ENCODE data around the gene U2AF2.

The U2AF2 gene

GRCh38 chr19:55654868-55655647 lies at the start of gene U2AF2:
TSS of gene U2AF2 (plus strand) at chr19:55655035. CDS start at chr19:55655105, 70 bp downstream.
- DNase-seq: peak; percentile 95

- DNase-seq: peak; percentile 99
These were observed 49.6 kb upstream of the U2AF2 start for GRCh38 chr19:55605207-55605636.

GRCh38 chr19:55605637-55606470 lies 49.0 kb upstream of the U2AF2 start, which contains the start of gene ZNF865:
TSS of gene ZNF865 (plus strand) at chr19:55605647. CDS start at chr19:55613619, 7,972 bp downstream.
- peak; percentile 72 for DNase-seq

DNA sequence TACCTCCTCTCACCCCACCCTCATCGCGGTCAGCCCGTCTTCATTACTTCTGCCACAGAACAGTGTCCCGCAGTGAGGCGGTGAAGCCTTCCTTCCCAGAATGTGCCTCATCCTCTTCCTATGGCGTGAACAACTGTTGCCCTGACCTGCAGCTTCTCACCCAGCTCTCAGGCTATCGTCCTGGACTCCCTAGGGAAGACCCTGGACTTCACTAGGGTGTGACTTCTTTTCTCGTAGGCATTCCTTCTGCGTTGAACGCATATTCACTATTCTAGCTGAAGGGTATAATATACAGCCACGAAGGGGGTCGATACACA lies 48.4 kb upstream of the U2AF2 start:
- DNase-seq: no peak

DNA sequence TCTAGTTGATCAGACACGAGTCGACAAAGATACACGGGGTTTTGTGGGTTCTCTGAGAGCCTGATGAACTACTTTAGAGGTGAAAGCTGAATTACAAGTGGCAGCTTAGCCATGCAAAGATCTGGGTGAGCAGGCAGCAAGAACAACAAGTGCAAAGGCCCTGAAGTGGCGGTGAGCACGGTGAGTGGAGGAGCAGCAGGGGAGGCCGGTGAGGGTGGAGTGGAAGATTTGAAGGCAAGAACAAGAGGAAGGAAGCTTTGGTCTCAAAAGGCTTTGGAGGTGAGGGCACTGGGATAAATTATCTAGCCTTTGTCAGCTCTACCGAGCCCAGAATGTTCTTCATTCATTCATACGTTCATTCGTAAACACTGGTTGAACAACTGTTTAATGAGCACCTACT lies 48.0 kb upstream of the U2AF2 start:
- DNase-seq: no peak

- DNase-seq: no peak
These were observed 45.5 kb upstream of the U2AF2 start for GRCh38 chr19:55609326-55609725.

GRCh38 chr19:55611300-55611982 lies 43.4 kb upstream of the U2AF2 start:
- no peak for DNase-seq

DNA sequence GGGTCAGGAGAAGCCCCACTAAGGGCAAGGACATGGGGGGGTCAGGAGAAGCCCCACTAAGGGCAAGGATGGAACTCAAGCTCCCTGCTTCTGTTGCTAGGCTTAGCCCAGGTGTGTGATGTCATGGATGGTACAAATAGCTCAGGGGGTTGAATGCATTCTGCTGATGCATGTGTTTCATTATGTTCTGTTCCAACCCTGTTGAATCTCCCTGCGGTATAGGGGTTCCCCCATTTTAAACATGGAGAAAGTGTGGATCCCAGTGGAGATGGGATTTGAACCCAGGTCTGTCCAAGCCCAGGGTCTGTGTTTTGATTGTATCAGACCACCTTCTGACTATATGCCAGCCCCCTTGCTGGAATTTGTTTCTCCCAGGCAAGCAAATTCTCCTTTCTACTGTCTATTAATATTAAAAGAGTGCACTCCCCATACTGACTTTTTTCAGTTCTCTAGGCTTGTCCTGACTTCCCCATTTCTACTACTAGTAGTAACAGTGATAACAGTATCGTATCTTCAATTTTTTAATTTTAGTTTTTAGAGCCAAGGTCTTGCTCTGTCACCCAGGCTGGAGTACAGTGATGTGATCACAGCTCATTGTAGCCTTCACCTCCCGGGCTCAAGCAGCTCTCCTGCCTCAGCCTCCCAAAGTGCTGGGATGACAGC lies 42.7 kb upstream of the U2AF2 start:
- no peak for DNase-seq

- no peak for DNase-seq
These were observed 41.4 kb upstream of the U2AF2 start for GRCh38 chr19:55613396-55613795.

DNA sequence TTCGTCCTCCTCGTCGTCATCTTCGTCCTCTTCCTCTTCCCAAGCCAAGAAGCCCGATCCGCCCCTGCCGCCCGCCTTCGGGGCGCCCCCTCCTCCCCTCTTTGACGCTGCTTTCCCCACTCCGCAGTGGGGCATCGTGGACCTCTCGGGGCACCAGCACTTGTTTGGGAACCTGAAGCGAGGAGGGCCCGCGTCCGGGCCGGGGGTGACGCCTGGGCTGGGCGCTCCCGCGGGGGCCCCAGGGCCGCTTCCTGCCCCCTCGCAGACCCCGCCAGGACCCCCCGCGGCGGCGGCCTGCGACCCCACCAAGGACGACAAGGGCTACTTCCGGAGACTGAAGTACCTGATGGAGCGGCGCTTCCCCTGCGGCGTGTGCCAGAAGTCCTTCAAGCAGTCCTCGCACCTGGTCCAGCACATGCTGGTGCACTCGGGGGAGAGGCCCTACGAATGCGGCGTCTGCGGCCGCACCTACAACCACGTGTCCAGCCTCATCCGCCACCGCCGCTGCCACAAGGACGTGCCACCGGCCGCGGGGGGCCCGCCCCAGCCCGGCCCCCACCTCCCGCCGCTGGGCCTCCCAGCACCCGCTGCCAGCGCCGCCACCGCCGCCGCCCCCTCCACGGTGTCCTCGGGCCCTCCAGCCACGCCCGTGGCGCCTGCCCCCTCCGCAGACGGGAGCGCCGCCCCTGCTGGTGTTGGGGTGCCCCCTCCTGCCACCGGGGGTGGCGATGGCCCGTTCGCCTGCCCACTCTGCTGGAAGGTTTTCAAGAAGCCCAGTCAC lies 40.7 kb upstream of the U2AF2 start:
- DNase-seq: no peak

- DNase-seq: no peak
These were observed 39.9 kb upstream of the U2AF2 start for GRCh38 chr19:55614711-55615542.

DNA sequence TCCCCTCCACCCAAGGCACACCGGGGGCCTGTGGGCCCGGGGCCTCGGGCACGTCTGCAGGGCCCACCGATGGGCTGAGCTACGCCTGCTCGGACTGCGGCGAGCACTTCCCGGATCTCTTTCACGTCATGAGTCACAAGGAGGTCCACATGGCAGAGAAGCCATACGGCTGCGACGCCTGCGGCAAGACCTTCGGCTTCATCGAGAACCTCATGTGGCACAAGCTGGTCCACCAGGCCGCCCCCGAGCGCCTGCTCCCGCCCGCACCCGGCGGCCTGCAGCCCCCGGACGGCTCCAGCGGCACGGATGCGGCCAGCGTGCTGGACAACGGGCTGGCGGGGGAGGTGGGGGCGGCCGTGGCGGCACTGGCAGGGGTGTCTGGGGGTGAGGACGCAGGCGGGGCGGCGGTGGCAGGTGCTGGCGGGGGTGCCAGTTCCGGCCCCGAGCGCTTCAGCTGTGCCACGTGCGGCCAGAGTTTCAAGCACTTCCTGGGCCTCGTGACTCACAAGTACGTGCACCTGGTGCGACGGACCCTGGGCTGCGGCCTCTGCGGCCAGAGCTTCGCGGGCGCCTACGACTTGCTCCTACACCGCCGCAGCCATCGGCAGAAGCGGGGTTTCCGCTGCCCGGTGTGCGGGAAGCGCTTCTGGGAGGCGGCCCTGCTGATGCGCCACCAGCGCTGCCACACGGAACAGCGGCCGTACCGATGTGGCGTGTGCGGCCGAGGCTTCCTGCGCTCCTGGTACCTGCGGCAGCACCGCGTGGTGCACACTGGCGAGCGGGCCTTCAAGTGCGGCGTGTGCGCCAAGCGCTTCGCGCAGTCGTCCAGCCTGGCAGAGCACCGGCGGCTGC lies 39.1 kb upstream of the U2AF2 start:
- DNase-seq: no peak

DNA sequence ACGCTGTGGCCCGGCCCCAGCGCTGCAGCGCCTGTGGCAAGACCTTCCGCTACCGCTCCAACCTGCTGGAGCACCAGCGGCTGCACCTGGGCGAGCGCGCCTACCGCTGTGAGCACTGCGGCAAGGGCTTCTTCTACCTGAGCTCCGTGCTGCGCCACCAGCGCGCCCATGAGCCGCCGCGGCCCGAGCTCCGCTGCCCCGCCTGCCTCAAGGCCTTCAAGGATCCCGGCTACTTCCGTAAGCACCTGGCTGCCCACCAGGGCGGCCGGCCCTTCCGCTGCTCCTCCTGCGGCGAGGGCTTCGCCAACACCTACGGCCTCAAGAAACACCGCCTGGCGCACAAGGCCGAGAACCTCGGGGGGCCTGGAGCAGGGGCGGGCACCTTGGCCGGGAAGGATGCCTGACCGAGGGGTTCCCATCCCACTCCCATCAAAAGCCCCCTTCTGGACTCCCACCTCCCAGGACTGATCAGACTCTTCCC lies 38.4 kb upstream of the U2AF2 start:
- DNase-seq: no peak

DNA sequence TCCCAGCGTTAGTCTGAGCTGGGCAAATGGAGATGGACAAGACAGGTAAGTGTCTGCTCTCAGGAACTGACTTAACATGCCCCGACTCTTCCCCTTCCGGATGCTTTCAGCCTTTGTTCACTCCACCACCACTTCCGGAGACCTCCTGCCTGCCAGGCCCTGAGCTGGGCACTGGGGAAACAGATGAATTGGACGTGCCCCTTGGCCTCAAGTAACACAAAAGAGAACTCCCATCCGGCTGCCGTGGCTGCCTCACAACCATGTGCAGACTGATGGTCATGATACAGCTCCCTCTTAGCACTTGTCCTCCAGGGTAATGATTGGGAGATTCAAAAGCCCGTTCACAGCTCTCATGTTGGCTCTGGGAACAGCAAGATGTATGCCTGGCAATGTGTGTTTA lies 37.4 kb upstream of the U2AF2 start:
- DNase-seq: no peak

- no peak for DNase-seq
These were observed 36.4 kb upstream of the U2AF2 start for GRCh38 chr19:55618426-55618825.

GRCh38 chr19:55619286-55619685 lies 35.5 kb upstream of the U2AF2 start:
- no peak for DNase-seq

- DNase-seq: no peak
These were observed 34.2 kb upstream of the U2AF2 start for GRCh38 chr19:55620410-55621204.

GRCh38 chr19:55621205-55621672 lies 33.6 kb upstream of the U2AF2 start:
- DNase-seq: no peak

- no peak for DNase-seq
These were observed 33.1 kb upstream of the U2AF2 start for GRCh38 chr19:55621673-55622231.
